Kidney (tissue), 14 donors: ENCODE results near the gene SATB1. TPM values are rescaled to one million over a fixed set of nuclear protein-coding genes. Genes with fewer than 3 reads are reported as not detected.

ENCODE experiments used
- DNase-seq, 5 donors: peaks; one replicate each; pipeline ENCODE4 v3.0.0-alpha.2; 2013 to 2020
- FAIRE-seq: peaks from 2 replicates; lab custom pipeline; 2012; peaks lifted over from hg19 to GRCh38; lab: Jason Lieb, UNC
- H3K27ac ChIP-seq, 2 donors: one replicate each; pipeline ENCODE4 v1.7.0; 2013; ENCODE audit warnings: low read depth in 2 of 2, low read length in 2 of 2, inconsistent platforms in 1 of 2
- H3K27me3 ChIP-seq: one replicate; pipeline ENCODE4 v1.7.1; 2013; ENCODE audit warnings: low read length, inconsistent platforms; ENCODE audit not compliant: control insufficient read depth, insufficient read depth
- H3K36me3 ChIP-seq, 3 donors: one replicate each; pipeline versions ENCODE4 v1.7.0 to v1.7.1; 2013; ENCODE audit warnings: low read length in 3 of 3, control low read depth in 1 of 3, inconsistent platforms in 1 of 3; ENCODE audit not compliant: insufficient read depth in 3 of 3, control insufficient read depth in 2 of 3
- H3K4me1 ChIP-seq, 3 donors: one replicate each; pipeline versions ENCODE4 v1.7.0 to v1.7.1; 2013; ENCODE audit warnings: low read length in 3 of 3, inconsistent platforms in 1 of 3, low read depth in 1 of 3; ENCODE audit not compliant: control insufficient read depth in 2 of 3, insufficient read depth in 2 of 3
- H3K4me3 ChIP-seq, 3 donors: one replicate each; pipeline versions ENCODE4 v1.7.0 to v1.8.1; 2013; ENCODE audit warnings: low read length in 3 of 3, control low read depth in 1 of 3, inconsistent platforms in 1 of 3
- H3K9ac ChIP-seq, 3 donors: one replicate each; pipeline versions ENCODE4 v1.7.0 to v1.7.1; 2013; ENCODE audit warnings: low read length in 3 of 3, control low read depth in 1 of 3, inconsistent platforms in 1 of 3
- H3K9me3 ChIP-seq, 3 donors: one replicate each; pipeline versions ENCODE4 v1.7.0 to v1.7.1; 2013; ENCODE audit warnings: low read length in 3 of 3, control low read depth in 1 of 3, inconsistent platforms in 1 of 3; ENCODE audit not compliant: control insufficient read depth in 2 of 3, insufficient read depth in 1 of 3
- intact Hi-C: fragments of 100-400 bp; cut with DNase I; formaldehyde crosslinking; loops from one replicate; pipeline ENCODE4 v1.11.1; 2022
- polyA plus RNA-seq: library from polyadenylated mRNA; stranded (reverse); fragments of 350-450 nt; fragmentation: Illumina TruSeq; extraction: RNeasy Lipid Tissue Mini Kit (QIAGEN cat#74804); gene quantifications from one replicate; pipeline ENCODE4 v1.2.3, GENCODE V29; 2014; ENCODE audit warnings: low read depth, low replicate concordance; ENCODE audit not compliant: insufficient read depth
- total RNA-seq: library from RNA; stranded (reverse); fragmentation: NEBNext Ultra II Directional; extraction: Animal tissue kit (Norgen Biotek cat#: 25700); gene quantifications from one replicate; pipeline ENCODE4 v1.2.1, GENCODE V29; 2021
- TF ChIP-seq, protein P1 (sequence below): IDR thresholded peaks from 3 replicates; pipeline ENCODE4 v1.5.1; 2012; ENCODE audit warnings: mild to moderate bottlenecking, moderate library complexity, borderline replicate concordance; ENCODE audit not compliant: insufficient read depth; ENCODE audit errors: extremely low read depth
- donor health status: control.
- donor health status: control.
- donor health status: control.
- donor health status: control.
- donor health status: control.
- donor health status: DM: yes; HTN: yes; CAD: no.
- donor health status: Normal renal cell carcinoma (clear cell type).

The SATB1 gene
- total and polyA plus RNA-seq, 2 donors from 2014 or later = 6.2 to 22.2 TPM

DNA sequence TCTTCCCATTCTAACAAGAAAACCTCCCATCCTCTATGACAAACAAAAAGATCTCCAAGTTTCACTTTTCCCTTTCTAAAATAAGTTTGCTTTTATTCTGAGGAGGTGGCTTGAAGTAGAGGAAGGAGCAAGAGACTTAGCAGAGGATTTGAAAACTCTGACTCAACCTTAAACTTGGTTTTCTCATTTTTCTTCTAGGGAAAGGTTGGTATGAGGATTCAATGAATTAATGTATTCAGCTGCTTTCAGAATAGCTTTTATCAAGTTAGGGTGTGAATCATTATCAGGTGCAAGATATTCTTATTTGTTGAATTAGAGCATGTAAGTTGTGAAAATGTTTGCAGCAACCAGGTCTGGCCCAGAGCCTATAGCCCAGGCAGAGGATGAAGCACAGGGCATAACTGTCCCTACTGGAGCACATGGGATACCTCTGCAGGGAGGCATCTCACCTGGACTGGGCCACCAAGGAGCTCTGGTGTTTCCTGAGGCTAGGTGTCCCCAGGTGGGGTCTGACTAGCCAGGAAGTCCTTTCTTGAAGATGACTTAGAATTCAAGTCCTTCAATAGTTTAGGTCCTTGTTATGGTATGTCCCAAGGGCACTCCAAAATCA, 42.3 kb downstream of the SATB1 start:
- FAIRE-seq (no peak), DNase-seq (no peak)
- intact Hi-C loops = no loop called here
- no peak overlapping the region for H3K9ac ChIP-seq
- no peak overlapping the region for H3K4me3 ChIP-seq
- H3K4me1 ChIP-seq = no peaks in the 10 kb centered on the region
- no peak overlapping the region for H3K27ac ChIP-seq
- H3K36me3 ChIP-seq = no peaks in the 10 kb centered on the region
- H3K27me3 ChIP-seq = no peaks in the 10 kb centered on the region
- no peaks in the 10 kb centered on the region for H3K9me3 ChIP-seq
- TF ChIP-seq, protein P1, sequence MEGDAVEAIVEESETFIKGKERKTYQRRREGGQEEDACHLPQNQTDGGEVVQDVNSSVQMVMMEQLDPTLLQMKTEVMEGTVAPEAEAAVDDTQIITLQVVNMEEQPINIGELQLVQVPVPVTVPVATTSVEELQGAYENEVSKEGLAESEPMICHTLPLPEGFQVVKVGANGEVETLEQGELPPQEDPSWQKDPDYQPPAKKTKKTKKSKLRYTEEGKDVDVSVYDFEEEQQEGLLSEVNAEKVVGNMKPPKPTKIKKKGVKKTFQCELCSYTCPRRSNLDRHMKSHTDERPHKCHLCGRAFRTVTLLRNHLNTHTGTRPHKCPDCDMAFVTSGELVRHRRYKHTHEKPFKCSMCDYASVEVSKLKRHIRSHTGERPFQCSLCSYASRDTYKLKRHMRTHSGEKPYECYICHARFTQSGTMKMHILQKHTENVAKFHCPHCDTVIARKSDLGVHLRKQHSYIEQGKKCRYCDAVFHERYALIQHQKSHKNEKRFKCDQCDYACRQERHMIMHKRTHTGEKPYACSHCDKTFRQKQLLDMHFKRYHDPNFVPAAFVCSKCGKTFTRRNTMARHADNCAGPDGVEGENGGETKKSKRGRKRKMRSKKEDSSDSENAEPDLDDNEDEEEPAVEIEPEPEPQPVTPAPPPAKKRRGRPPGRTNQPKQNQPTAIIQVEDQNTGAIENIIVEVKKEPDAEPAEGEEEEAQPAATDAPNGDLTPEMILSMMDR = no peak

DNA sequence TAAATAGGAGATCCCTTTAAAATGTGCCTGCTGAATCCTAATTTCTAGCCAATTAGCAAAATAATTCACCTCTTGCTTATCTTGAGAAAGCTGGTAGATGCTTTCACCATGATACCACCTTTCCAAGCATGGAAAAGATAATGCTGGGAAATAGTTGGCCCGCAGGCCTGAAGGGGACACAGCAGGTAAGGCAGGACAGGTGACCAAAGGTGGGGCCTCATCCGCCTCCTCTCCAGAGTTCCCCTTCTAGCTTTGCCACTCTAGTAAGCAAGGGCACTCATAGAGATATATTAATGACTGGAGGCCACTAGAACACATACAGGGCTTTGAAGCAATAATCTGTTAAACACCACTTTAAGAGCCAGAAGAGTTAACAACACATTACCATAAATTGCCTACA, 45.5 kb downstream of the SATB1 start:
- Histone ChIP-seq H3K27me3 (no peaks in the 10 kb centered on the region), H3K36me3 (no peaks in the 10 kb centered on the region), H3K27ac (no peak overlapping the region), H3K9me3 (no peaks in the 10 kb centered on the region), H3K4me3 (no peak overlapping the region), H3K4me1 (no peaks in the 10 kb centered on the region), H3K9ac (no peak overlapping the region)
- TF ChIP-seq, protein P1 = no peak
- FAIRE-seq (no peak), DNase-seq (no peak)
- intact Hi-C loops = no loop called here

GRCh38 chr3:18378218-18378617, 46.9 kb downstream of the SATB1 start:
- Histone ChIP-seq H3K9ac (no peak overlapping the region), H3K4me1 (no peaks in the 10 kb centered on the region), H3K27ac (no peak overlapping the region), H3K9me3 (no peaks in the 10 kb centered on the region), H3K36me3 (no peaks in the 10 kb centered on the region), H3K27me3 (no peaks in the 10 kb centered on the region), H3K4me3 (no peak overlapping the region)
- DNase-seq (no peak), FAIRE-seq (no peak)
- intact Hi-C loops = no loop called here
- TF ChIP-seq, protein P1 = no peak

DNA sequence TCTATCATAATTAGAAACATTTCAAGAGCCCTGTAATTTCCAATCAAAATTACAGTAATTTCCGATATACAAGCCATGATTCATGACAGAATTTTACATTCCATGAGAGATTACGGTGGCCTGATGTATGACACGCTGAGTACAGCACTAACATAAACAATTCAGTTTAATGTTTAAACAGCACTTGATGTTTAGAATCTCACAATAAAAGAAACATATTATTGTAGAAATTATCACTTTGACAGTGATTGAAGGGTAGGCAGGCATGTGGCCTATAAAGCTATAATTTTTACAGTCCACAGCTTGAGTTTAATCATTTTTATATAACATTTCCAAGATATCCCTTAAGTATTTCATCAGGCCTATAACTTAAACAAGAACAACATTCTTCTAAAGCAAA, 48.5 kb downstream of the SATB1 start:
- TF ChIP-seq, protein P1 = no peak
- no peak overlapping the region for H3K27ac ChIP-seq
- intact Hi-C loops = no loop called here
- H3K9me3 ChIP-seq = no peaks in the 10 kb centered on the region
- no peaks in the 10 kb centered on the region for H3K36me3 ChIP-seq
- H3K4me1 ChIP-seq = no peaks in the 10 kb centered on the region
- no peaks in the 10 kb centered on the region for H3K27me3 ChIP-seq
- H3K9ac ChIP-seq = no peak overlapping the region
- DNase-seq (no peak), FAIRE-seq (no peak)
- no peak overlapping the region for H3K4me3 ChIP-seq
